Measurements from ENCODE around the gene GTF3C6. TPM values are rescaled to one million over a fixed set of nuclear protein-coding genes. Genes with fewer than 3 reads are reported as not detected.

The GTF3C6 gene
- polyA plus RNA-seq, 10 donors, result 70.9 to 88.3 (median 78.0) TPM

Other genes starting within 250 kb of the GTF3C6 start
- gene CDK19, start 143.2 kb upstream of the GTF3C6 start, polyA plus RNA-seq (ENCODE audit: insufficient read length in 10 of 10), result 10 to 100 TPM; 12.7 to 22.4 (median 16.0) TPM
- gene AMD1, start 83.9 kb upstream of the GTF3C6 start, polyA plus RNA-seq (ENCODE audit: insufficient read length in 10 of 10), result 10 to 100 TPM; 40.3 to 60.2 (median 46.8) TPM
- 10 to 100 TPM; 25.4 to 35.2 (median 31.3) TPM for gene RPF2, start 23.3 kb downstream of the GTF3C6 start, polyA plus RNA-seq (ENCODE audit: insufficient read length in 10 of 10)
- 1 to 10 TPM; 2.1 to 8.1 (median 3.5) TPM for gene SLC16A10, start 128.8 kb downstream of the GTF3C6 start, polyA plus RNA-seq (ENCODE audit: insufficient read length in 10 of 10)

Measured in muscle of back (tissue), 10 donors.